GM12878 (cell line): Measurements from ENCODE around the gene HK2. TPM values are rescaled to one million over a fixed set of nuclear protein-coding genes. Genes with fewer than 3 reads are reported as not detected.

Source experiments
- CBX5 ChIP-seq: sonication (generic); IDR thresholded peaks from 2 replicates; pipeline ENCODE4 v1.6.1; 2016; ENCODE audit warnings: low read depth, moderate library complexity, mild to moderate bottlenecking, inconsistent platforms
- CREM ChIP-seq: IDR thresholded peaks from 2 replicates; pipeline ENCODE4 v1.6.1; 2014; ENCODE audit warnings: antibody characterized with exemption, low read depth
- GABPA ChIP-seq: IDR thresholded peaks from 2 replicates; pipeline ENCODE4 v1.6.1; 2014; ENCODE audit warnings: antibody characterized with exemption, low read depth, mild to moderate bottlenecking, inconsistent platforms
- HDAC6 ChIP-seq: fragments of 200-600 bp; sonication (generic); IDR thresholded peaks from one replicate; pipeline ENCODE4 v1.8.0; 2017; ENCODE audit warnings: antibody characterized with exemption; ENCODE audit not compliant: unreplicated experiment
- IKZF1 ChIP-seq: fragments of 450-650 bp; conservative IDR thresholded peaks from 2 replicates; pipeline ENCODE4 v1.6.1; 2017; ENCODE audit warnings: antibody characterized with exemption, mild to moderate bottlenecking
- IKZF2 ChIP-seq, 2 experiments: fragments of 450-650 bp; IDR thresholded peaks; 2 replicates each; pipeline ENCODE4 v1.6.1; 2017; ENCODE audit warnings: mild to moderate bottlenecking in 2 of 2, moderate library complexity in 2 of 2
- JUNB ChIP-seq: IDR thresholded peaks from 2 replicates; pipeline ENCODE4 v1.6.1; 2016; ENCODE audit warnings: antibody characterized with exemption, mild to moderate bottlenecking
- KAT2A ChIP-seq: conservative IDR thresholded peaks from 2 replicates; pipeline ENCODE4 v1.6.1; 2011; ENCODE audit warnings: low read depth, low read length; ENCODE audit not compliant: control insufficient read depth
- LARP7 ChIP-seq: fragments of 450-650 bp; IDR thresholded peaks from 2 replicates; pipeline ENCODE4 v1.6.1; 2017; ENCODE audit warnings: mild to moderate bottlenecking
- MEF2A ChIP-seq: IDR thresholded peaks from 2 replicates; pipeline ENCODE4 v1.6.1; 2011; ENCODE audit warnings: low read depth, mild to moderate bottlenecking, low read length, moderate library complexity; ENCODE audit not compliant: insufficient read depth
- NFIC ChIP-seq: IDR thresholded peaks from 2 replicates; pipeline ENCODE4 v1.6.1; 2012; ENCODE audit warnings: low read depth, mild to moderate bottlenecking, inconsistent platforms, low read length, moderate library complexity
- NR2C2 ChIP-seq: IDR thresholded peaks from 2 replicates; pipeline ENCODE4 v1.6.1; 2011; ENCODE audit warnings: borderline replicate concordance, low read depth; ENCODE audit not compliant: control insufficient read depth, insufficient read length
- PAX8 ChIP-seq: fragments of 450-650 bp; IDR thresholded peaks from 2 replicates; pipeline ENCODE4 v1.6.1; 2017; ENCODE audit warnings: mild to moderate bottlenecking, moderate library complexity
- RAD21 ChIP-seq: IDR thresholded peaks from 2 replicates; pipeline ENCODE4 v1.6.1; 2011; ENCODE audit warnings: mild to moderate bottlenecking, low read depth, low read length, moderate library complexity; ENCODE audit not compliant: insufficient read depth
- SIX5 ChIP-seq: IDR thresholded peaks from 2 replicates; pipeline ENCODE4 v1.6.1; 2011; ENCODE audit warnings: mild to moderate bottlenecking, low read depth, low read length, moderate library complexity; ENCODE audit not compliant: severe bottlenecking
- SPI1 ChIP-seq: IDR thresholded peaks from 2 replicates; pipeline ENCODE4 v1.6.1; 2011; ENCODE audit warnings: low read depth, mild to moderate bottlenecking, low read length, moderate library complexity, borderline replicate concordance; ENCODE audit not compliant: insufficient read depth
- TCF12 ChIP-seq: IDR thresholded peaks from 2 replicates; pipeline ENCODE4 v1.6.1; 2011; ENCODE audit warnings: low read depth, mild to moderate bottlenecking, low read length
- TCF7 ChIP-seq: IDR thresholded peaks from 2 replicates; pipeline ENCODE4 v1.6.1; 2014; ENCODE audit warnings: antibody characterized with exemption, borderline replicate concordance
- ZNF217 ChIP-seq: fragments of 450-650 bp; IDR thresholded peaks from 2 replicates; pipeline ENCODE4 v1.6.1; 2017; ENCODE audit warnings: antibody characterized with exemption, mild to moderate bottlenecking
- ZNF622 ChIP-seq: fragments of 450-650 bp; IDR thresholded peaks from 2 replicates; pipeline ENCODE4 v1.6.1; 2017; ENCODE audit warnings: mild to moderate bottlenecking, inconsistent platforms
- polyA plus RNA-seq, 11 experiments: library from polyadenylated mRNA; depleted of rRNA in 4 of 11; unstranded in 6 of 11; stranded (reverse) in 5 of 11; fragments of >200 nt; fragmentation: Nextera tagmentation in 4 of 11; fragmentation: Illumina TruSeq in 1 of 11; extraction: Ambion mirVana in 4 of 11; extraction: Trizol in 1 of 11; gene quantifications; 1 replicate in 1 of 11; 2 replicates in 10 of 11; pipeline versions ENCODE4 v1.2.1 to v1.2.3, GENCODE V29; 2011 to 2016; ENCODE audit warnings: inconsistent platforms in 2 of 11, missing spikeins in 2 of 11, low read depth in 1 of 11
- total RNA-seq, 4 experiments: library from RNA; depleted of rRNA in 3 of 4; stranded (reverse); fragments of >200 nt in 3 of 4; fragmentation: Illumina TruSeq in 1 of 4; extraction: Trizol in 1 of 4; gene quantifications; 2 replicates each; pipeline versions ENCODE4 v1.2.1 to v1.2.3, GENCODE V29; 2013 to 2021
- TF ChIP-seq, protein P1 (sequence below): fragments of 450-650 bp; conservative IDR thresholded peaks from 2 replicates; pipeline ENCODE4 v1.6.1; 2017; ENCODE audit warnings: mild to moderate bottlenecking, moderate library complexity
- TF ChIP-seq, protein P2 (sequence below): fragments of 450-650 bp; IDR thresholded peaks from 2 replicates; pipeline ENCODE4 v1.6.1; 2016; ENCODE audit warnings: mild to moderate bottlenecking
- TF ChIP-seq, protein P3 (sequence below): IDR thresholded peaks from 2 replicates; pipeline ENCODE4 v1.6.1; 2012; ENCODE audit warnings: low read depth, low read length, improper control_type of control experiment
- TF ChIP-seq, protein P4 (sequence below): fragments of 450-650 bp; IDR thresholded peaks from 2 replicates; pipeline ENCODE4 v1.6.1; 2017; ENCODE audit warnings: mild to moderate bottlenecking, moderate library complexity

The HK2 gene
- total and polyA plus RNA-seq, 10 of the 15 experiments (the other 5 are each of a cell fraction or from before 2014, with no cell fraction given): 5.0 to 73.1 (median 20.2) TPM

DNA sequence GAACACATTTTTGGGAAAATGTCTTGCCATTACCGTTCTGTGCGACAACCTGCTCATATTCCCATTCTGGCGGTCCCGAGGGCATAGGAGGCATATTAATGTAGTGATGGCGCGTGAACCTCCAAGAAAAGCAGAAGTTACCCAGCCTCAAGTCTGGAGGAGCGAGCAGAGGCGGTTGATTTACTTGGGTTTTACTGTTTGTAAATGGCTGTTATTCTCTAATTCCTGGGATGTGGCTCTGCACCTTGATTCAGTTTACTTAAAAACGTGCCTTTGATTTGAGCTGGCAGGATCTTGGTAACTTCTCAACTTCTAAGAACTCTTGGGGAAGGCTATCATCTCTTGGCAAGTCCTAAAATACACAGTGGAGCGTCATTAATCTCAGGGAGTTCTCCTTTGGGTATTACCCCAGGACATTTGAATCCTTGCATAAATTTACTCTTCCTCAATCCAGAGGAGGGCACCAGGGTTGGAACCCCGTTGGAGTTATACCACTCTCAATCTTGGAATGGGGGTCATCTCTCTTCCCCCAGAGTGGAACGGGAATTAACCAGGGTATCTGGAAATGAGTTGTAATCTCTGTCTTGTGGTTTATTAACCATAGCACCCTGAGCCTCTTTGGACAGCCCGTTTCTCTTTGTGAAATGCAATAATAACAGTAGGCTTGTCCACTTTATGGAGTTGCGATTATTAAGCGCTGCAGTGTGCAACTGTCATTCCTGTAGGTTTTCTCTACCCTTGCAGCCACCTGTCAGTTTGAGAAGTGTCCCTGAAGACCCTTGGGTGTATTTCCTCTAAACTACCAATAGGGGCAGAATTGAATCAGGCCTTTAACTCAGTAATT lies 2.1 kb downstream of the HK2 start (continued):
- TF ChIP-seq, protein P1, sequence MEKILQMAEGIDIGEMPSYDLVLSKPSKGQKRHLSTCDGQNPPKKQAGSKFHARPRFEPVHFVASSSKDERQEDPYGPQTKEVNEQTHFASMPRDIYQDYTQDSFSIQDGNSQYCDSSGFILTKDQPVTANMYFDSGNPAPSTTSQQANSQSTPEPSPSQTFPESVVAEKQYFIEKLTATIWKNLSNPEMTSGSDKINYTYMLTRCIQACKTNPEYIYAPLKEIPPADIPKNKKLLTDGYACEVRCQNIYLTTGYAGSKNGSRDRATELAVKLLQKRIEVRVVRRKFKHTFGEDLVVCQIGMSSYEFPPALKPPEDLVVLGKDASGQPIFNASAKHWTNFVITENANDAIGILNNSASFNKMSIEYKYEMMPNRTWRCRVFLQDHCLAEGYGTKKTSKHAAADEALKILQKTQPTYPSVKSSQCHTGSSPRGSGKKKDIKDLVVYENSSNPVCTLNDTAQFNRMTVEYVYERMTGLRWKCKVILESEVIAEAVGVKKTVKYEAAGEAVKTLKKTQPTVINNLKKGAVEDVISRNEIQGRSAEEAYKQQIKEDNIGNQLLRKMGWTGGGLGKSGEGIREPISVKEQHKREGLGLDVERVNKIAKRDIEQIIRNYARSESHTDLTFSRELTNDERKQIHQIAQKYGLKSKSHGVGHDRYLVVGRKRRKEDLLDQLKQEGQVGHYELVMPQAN: peak; percentile 34
- TF ChIP-seq, protein P2, sequence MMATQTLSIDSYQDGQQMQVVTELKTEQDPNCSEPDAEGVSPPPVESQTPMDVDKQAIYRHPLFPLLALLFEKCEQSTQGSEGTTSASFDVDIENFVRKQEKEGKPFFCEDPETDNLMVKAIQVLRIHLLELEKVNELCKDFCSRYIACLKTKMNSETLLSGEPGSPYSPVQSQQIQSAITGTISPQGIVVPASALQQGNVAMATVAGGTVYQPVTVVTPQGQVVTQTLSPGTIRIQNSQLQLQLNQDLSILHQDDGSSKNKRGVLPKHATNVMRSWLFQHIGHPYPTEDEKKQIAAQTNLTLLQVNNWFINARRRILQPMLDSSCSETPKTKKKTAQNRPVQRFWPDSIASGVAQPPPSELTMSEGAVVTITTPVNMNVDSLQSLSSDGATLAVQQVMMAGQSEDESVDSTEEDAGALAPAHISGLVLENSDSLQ: peak; percentile 81; the same call in 1 of the 2 replicates
- TF ChIP-seq CBX5 (0 out of 2 replicates have a peak, but pooled peaks have one; percentile 51), LARP7 (no peak), ZNF622 (no peak), PAX8 (no peak), NR2C2 (no peak), TCF7 (peak; percentile 49; the same call in 1 of the 2 replicates), IKZF1 (peak; percentile 51; the same call in 1 of the 2 replicates), KAT2A (no peak), RAD21 (peak; percentile 49), NFIC (peak; percentile 62; the same call in 1 of the 2 replicates), SIX5 (no peak), JUNB (peak; percentile 43), GABPA (no peak), ZNF217 (no peak), HDAC6 (no peak), TCF12 (0 out of 2 replicates have a peak, but pooled peaks have one; percentile 26), MEF2A (no peak), SPI1 (no peak), IKZF2 (IDR thresholded peaks at IDR 0.05) (no peak), CREM (no peak)
- TF ChIP-seq, protein P3, sequence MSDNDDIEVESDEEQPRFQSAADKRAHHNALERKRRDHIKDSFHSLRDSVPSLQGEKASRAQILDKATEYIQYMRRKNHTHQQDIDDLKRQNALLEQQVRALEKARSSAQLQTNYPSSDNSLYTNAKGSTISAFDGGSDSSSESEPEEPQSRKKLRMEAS: no peak
- TF ChIP-seq, protein P4, sequence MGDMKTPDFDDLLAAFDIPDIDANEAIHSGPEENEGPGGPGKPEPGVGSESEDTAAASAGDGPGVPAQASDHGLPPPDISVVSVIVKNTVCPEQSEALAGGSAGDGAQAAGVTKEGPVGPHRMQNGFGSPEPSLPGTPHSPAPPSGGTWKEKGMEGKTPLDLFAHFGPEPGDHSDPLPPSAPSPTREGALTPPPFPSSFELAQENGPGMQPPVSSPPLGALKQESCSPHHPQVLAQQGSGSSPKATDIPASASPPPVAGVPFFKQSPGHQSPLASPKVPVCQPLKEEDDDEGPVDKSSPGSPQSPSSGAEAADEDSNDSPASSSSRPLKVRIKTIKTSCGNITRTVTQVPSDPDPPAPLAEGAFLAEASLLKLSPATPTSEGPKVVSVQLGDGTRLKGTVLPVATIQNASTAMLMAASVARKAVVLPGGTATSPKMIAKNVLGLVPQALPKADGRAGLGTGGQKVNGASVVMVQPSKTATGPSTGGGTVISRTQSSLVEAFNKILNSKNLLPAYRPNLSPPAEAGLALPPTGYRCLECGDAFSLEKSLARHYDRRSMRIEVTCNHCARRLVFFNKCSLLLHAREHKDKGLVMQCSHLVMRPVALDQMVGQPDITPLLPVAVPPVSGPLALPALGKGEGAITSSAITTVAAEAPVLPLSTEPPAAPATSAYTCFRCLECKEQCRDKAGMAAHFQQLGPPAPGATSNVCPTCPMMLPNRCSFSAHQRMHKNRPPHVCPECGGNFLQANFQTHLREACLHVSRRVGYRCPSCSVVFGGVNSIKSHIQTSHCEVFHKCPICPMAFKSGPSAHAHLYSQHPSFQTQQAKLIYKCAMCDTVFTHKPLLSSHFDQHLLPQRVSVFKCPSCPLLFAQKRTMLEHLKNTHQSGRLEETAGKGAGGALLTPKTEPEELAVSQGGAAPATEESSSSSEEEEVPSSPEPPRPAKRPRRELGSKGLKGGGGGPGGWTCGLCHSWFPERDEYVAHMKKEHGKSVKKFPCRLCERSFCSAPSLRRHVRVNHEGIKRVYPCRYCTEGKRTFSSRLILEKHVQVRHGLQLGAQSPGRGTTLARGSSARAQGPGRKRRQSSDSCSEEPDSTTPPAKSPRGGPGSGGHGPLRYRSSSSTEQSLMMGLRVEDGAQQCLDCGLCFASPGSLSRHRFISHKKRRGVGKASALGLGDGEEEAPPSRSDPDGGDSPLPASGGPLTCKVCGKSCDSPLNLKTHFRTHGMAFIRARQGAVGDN: no peak
